Astrocyte of the spinal cord (primary cell): ENCODE data around the gene PRRX2.

Source experiments
- DNase-seq: peaks from one replicate; pipeline ENCODE4 v3.0.0; 2011; ENCODE audit warnings: low read depth, low spot score
- H3K4me3 ChIP-seq: 2 replicates; pipeline ENCODE4 v1.5.1; 2011; ENCODE audit warnings: low read depth, mild to moderate bottlenecking, low read length, moderate library complexity
- CTCF ChIP-seq: IDR thresholded peaks from 2 replicates; pipeline ENCODE4 v1.5.1; 2012; ENCODE audit warnings: low read depth, mild to moderate bottlenecking, low read length, inconsistent platforms
- in situ Hi-C: cut with HindIII; loops from 2 replicates; pipeline ENCODE4 v1.10.0; 2017; ENCODE audit warnings: low sequenced_read_pairs

Gene PRRX2

GRCh38 chr9:129647635-129648034 lies 17.8 kb upstream of the PRRX2 start:
- DNase-seq, result no peak
- no peak for TF ChIP-seq CTCF
- in situ Hi-C loops, result no loop called here
- no peak overlapping the region for H3K4me3 ChIP-seq

- TF ChIP-seq CTCF, result no peak
- DNase-seq, result no peak
- in situ Hi-C loops, result no loop called here
- no peak overlapping the region for H3K4me3 ChIP-seq
These were observed 17.2 kb upstream of the PRRX2 start for GRCh38 chr9:129648092-129648763.

GRCh38 chr9:129648764-129649115 lies 16.7 kb upstream of the PRRX2 start:
- no peak for TF ChIP-seq CTCF
- H3K4me3 ChIP-seq, result no peak overlapping the region
- DNase-seq, result no peak
- in situ Hi-C loops, result no loop called here

- no peak overlapping the region for H3K4me3 ChIP-seq
- no peak for TF ChIP-seq CTCF
- DNase-seq, result no peak
These were observed 15.4 kb upstream of the PRRX2 start for GRCh38 chr9:129649726-129650679.

GRCh38 chr9:129650680-129651235 lies 14.7 kb upstream of the PRRX2 start:
- TF ChIP-seq CTCF, result no peak
- no peak overlapping the region for H3K4me3 ChIP-seq
- DNase-seq, result no peak
- in situ Hi-C loops, result no loop called here

More at GRCh38 chr9:129649726-129650679, 15.4 kb upstream of the PRRX2 start:
- in situ Hi-C loops, result no loop called here

GRCh38 chr9:129653823-129654553 lies 11.5 kb upstream of the PRRX2 start:
- H3K4me3 ChIP-seq, result no peak overlapping the region
- in situ Hi-C loops, result no loop called here
- no peak for DNase-seq
- TF ChIP-seq CTCF, result no peak
